Activated CD4-positive, CD25-positive, alpha-beta regulatory T cell (primary cell): ENCODE data around the gene RTF1.
"Not testable (repeated sequence)": the region's sequence is repeated elsewhere in the genome, so short reads cannot be mapped to it uniquely, and the experiment has no call there.

Experiments
- DNase-seq, 4 experiments: peaks; one replicate each; lab custom pipeline; 2025; lab: John Stamatoyannopoulos, UW

Gene RTF1

DNA sequence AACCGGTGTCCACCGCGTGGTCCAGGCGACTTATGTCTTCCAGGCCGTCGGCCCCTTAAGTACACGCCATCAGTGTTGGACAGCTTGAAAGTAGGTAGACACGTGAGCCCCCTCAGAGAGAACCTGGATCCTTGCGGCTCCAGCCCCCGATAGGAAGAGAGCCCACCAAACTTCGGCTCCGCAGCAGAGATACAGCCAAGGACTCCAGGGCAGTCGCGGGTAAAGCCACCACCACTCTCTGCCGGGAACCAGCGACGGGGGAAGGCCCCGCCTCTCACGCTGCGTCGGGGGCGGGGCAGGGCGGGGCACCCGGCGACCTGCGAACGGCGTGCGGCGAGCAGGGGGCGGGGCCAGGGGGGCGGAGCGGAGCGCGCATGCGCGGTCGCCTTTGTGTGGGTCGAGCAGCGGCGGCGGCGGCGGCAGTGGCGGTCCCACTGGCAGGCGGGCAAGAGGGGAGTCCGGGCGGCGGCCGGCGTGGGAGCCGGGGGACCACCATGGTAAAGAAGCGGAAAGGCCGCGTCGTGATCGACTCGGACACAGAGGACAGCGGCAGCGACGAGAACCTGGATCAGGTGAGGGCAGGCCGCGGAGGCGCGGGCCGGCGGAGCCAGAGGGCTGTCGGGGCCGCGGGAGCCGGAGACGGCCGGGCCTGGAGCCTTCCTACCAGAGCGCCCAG is at the start of gene RTF1:
Gene RTF1, plus strand, starts transcription at position 354 of the 676 bp plus-strand sequence. Its CDS starts 21 bp downstream, at position 375.
- peak; percentile 94 to 97 (median 96) for DNase-seq

GRCh38 chr15:41367418-41367817 is 49.5 kb upstream of the RTF1 start:
- DNase-seq: no peak

DNA sequence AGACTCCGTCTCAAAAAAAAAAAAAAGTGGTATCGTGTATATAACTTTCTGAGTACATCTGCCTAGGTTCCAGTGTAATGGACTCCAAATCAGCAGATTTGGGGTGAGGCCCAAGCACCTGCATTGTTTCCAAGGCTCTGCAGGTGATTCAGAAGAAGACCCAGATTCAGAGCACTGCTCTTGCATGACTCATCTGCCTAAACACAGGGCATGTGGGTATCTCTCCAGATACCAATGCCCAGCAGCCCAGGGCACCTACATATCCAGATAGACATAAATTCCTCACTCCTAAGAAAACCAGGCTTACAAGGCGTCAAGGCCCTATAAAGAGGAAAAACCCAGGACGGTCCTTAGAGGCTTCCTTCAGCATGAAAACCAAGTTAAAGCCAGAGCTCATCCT is 38.9 kb upstream of the RTF1 start:
- DNase-seq: no peak

DNA sequence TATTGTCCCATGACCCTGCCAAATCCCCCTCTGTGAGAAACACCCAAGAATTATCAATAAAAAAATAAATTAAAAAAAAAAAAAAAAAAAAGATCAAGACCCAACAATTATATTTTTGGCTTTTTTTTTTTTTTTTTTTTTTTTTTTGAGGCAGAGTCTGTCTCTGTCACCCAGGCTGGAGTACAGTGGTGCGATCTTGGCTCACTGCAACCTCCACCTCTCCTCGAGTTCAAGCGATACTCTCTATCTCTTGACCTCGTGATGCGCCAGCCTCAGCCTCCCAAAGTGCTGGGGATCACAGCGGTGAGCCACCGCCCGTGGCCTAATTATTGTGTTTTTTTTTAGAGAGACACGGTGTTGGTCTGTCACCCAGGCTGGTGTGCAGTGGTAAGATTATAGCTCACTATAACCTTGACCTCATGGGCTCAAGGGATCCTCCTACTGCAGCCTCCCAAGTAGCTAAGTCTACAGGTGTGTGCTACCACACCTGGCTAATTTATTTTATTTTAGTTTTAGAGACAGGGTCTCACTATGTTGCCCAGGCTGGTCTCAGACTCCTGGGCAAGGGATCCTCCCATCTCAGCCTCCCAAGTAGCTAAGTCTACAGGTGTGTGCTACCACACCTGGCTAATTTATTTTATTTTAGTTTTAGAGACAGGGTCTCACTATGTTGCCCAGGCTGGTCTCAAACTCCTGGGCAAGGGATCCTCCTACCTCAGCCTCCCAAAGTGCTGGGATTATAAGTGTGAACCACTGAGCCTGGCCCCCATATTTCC is 32.7 kb upstream of the RTF1 start:
- DNase-seq: not testable (repeated sequence)

DNA sequence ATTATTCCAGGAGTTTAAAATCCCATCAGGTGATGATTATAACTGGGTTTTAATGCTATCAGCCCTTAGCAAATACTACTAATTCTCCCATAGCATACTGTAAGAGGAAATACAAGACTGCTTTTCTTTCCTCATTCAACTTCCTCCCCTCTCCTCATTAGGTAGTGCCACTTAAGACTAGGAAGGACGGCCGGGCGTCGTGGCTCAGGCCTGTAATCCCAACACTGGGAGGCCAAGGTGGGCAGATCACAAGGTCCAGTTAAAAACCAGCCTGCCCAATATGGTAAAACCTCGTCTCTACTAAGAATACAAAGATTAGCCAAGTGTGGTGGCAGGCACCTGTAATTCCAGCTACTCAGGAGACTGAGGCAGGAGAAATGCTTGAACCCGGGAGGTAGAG is 29.2 kb upstream of the RTF1 start:
- DNase-seq: no peak

DNA sequence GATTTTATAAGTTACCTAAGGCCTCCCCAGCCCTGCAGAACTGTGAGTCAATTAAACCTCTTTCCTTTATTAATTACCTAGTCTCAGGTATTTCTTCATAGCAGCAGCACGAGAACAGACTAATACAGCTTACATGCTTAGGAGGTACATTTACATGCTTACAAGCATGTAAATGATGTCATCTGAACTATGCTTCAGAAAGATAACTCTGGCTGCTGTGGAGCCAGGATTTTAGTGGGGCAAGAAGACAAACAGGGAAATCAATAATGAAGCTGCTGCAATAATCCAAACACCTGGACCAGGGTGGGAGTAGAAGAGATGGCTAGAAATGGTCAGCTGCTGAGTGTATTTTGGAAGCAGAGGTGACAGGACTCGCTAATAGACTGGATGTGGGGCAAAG is 24.2 kb upstream of the RTF1 start:
- DNase-seq: no peak

GRCh38 chr15:41394924-41395323 is 22.0 kb upstream of the RTF1 start:
- no peak for DNase-seq

DNA sequence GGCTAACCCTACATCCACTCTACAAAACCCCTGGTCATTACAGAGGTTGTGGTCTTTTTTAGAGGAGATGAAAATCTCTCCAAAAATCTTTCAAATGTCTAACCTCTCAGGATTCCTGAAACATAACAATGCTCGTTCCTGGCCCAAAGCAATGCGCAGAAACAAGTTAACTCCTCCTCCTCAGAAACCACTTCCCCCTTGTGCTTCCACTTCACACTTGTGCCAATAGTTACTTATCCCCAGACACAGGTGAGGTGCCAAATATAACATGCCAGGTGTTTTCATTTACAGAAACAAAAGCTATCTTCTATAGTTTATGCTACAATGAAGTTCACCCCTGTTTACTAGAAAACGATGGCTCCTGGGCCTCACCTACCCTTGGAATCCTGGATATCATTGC is 20.8 kb upstream of the RTF1 start:
- no peak for DNase-seq

GRCh38 chr15:41401904-41402267 is 15.0 kb upstream of the RTF1 start:
- no peak for DNase-seq

GRCh38 chr15:41407341-41407740 is 9.6 kb upstream of the RTF1 start:
- DNase-seq: no peak

GRCh38 chr15:41408234-41408641 is 8.7 kb upstream of the RTF1 start:
- DNase-seq: no peak

GRCh38 chr15:41411031-41411430 is 5.9 kb upstream of the RTF1 start:
- DNase-seq: no peak

- no peak for DNase-seq
Measured at GRCh38 chr15:41411441-41411840, 5.5 kb upstream of the RTF1 start.

- no peak for DNase-seq
Measured at GRCh38 chr15:41416128-41416741, 660 bp upstream of the RTF1 start.

GRCh38 chr15:41417418-41418195 is 712 bp downstream of the RTF1 start:
- DNase-seq: no peak

DNA sequence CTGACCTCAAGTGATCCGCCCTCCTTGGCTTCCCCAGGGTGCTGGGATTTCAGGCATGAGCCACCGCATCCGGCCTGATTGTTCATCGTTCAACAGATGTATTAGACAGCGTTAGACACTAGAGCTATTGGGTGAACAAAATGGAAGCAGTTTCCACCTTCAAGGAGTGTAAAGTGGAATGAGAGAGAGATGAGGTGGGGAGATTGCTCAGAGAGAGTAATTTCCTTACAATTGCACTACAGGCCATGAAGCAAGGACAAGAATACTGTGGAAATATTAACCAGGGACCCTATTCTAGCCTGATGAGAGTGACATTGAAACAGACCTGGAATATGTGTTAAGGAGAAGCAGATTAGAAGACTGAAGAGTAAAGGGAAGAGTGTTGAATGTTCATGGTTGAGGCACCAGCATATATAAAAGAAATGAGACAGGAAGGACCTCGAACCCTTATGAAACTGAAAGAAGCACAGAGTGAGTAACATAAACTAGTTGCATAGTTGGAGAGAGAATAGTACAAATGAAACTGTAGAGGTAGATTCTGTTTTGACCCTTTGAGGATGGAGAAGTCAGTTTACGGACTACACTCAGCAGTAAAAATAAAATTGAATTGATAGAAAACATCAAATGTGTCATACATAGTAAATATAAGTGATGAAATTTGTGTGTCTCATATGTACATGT is 7.2 kb downstream of the RTF1 start:
- no peak for DNase-seq

GRCh38 chr15:41424809-41425208 is 7.9 kb downstream of the RTF1 start:
- no peak for DNase-seq

GRCh38 chr15:41425907-41426306 is 9.0 kb downstream of the RTF1 start:
- DNase-seq: not testable (repeated sequence)

DNA sequence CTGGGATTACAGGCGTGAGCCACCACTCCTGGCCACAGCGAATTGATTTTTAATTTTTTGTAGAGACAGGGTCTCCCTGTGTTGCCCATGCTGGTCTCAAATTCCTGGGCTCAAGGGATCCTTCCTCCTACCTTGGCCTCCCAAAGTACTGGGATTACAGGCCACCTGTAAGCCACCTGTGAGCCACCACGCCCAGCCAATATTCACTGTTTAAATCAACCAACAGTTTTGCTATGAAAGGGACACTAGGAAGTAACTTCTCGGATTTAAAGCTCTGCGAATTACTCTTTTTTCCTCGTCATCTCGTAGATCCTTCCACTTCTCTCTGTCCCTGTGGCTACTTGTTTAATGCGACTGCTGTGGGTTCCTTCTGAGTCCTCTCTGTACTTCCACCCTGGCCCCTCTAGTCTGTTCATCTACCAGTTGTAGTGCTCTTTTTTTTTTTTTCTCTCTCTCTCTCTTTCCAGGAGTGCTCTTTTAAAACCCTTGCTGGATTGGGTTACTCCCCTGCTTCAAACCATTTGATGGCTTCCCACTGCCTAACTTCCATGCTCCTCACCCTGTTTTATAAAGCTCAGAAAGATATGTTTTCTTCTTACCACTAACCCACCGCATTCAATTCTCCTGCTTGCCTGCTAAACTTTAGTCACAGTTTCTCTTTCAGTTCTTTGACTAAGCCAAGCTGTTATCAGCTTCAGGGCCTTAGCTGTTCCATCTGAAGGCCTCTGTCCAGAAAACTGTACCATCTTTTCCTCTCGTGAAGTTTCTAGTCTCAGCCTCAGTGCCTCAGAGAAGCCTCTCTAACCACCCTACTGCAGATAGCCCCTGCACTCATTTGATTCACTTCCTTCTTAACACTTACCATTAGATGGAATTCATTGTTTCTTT is 12.4 kb downstream of the RTF1 start:
- DNase-seq: no peak

GRCh38 chr15:41435037-41435786 is 18.3 kb downstream of the RTF1 start:
- DNase-seq: no peak
